HG03521 (cell line): Measurements from ENCODE around the gene CACNA2D4.

Experiments
- ATAC-seq: cut with Tn5 transposase; IDR thresholded peaks from one replicate; pipeline ENCODE4 v1.9.1; 2021; ENCODE audit warnings: mild to moderate bottlenecking, moderate library complexity; ENCODE audit not compliant: unreplicated experiment

CACNA2D4 gene

DNA sequence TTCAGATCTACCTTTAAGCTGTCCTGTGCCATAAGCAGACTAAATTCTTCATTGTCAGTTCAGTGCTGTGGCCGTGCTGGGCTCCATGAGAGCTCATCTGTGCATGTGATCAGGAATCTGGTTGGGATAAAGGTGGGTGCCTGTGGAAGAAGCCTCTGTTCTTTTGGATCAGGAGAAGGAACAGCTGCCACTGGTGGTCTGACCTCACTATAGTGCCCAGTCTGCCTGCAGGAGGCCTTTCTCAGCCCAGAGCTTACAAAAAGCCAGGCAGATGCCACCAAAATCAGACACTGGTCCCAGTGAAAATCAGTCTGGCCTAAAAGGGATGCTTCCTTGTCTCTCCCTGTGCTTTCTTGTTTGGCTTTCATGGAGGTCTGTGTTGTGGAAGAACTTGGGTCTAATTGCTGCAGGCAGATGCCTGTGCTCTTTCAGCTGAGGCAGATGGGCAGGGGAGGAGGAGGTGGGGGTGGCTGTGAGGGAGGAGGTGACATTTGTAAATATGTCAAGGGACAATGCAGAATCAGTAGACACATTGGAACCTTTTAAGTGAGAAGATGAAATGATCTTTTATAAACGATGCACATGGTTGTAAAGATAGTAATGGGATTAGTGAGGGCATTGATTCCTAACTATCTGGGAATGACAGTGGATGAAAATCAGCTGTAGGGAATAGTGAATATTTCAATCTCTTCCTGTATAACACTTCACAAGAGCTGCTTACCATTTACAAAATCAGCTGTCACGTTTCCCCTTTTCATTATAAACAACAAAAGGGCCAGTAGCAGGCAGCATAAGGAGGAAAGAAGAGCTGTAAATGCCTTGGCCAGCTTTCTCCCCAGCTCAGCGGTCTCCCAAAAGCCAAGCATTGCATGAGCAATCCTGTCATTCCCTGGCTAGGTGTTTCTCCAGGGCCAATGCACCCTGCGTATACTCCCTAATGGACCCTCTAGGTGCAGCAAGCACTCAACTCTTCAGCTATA, 44.6 kb downstream of the CACNA2D4 start:
- ATAC-seq: no peak

- ATAC-seq: no peak
These were observed 46.0 kb downstream of the CACNA2D4 start for GRCh38 chr12:1872448-1872847.

DNA sequence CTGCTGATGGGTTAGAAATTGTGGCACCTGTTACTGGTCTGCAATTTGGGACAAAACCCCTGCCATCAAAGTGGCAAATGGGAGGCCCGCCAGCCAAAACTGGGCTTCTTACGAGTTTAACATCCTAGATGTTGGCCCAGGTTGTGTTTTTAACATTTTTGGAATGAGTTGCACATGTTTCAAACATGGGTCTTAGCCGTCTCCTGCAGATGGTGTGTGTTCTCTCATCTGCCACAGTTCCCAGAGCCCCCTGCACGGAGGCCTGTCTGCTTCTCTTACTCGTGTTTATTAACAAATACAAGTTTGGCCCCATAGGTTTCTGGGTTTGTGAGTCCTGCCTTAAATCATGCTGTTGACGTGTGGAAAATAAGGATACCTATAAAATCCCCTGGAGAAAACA, 46.5 kb downstream of the CACNA2D4 start:
- ATAC-seq: no peak

GRCh38 chr12:1870998-1871917, 47.2 kb downstream of the CACNA2D4 start:
- no peak for ATAC-seq

GRCh38 chr12:1870086-1870485, 48.4 kb downstream of the CACNA2D4 start:
- no peak for ATAC-seq

GRCh38 chr12:1869145-1869544, 49.3 kb downstream of the CACNA2D4 start:
- no peak for ATAC-seq

- no peak for ATAC-seq
These were observed 53.1 kb downstream of the CACNA2D4 start for GRCh38 chr12:1865284-1865866.

DNA sequence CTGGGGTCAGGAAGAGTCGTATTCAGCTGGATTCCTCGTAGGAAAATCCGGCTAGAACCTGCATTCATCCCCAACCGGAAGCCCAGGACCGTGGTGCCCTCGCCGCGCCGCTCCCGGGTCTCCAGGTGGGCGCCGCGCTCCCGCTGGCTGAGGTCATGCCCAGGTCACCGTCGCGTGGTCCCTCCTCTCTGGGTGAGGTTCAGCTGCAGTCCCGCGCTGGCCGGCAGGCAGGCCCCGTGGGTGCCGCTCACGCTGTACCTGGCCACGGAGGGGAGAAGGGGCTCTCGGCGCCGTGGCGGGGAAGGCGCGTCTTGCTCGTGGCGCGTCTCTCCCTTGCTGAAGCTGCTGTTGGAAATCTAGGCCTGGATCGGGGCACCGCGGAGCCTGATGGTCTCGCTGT, 53.6 kb downstream of the CACNA2D4 start:
- no peak for ATAC-seq

GRCh38 chr12:1864456-1864855, 54.0 kb downstream of the CACNA2D4 start:
- ATAC-seq: no peak

GRCh38 chr12:1863823-1864222, 54.6 kb downstream of the CACNA2D4 start:
- no peak for ATAC-seq

DNA sequence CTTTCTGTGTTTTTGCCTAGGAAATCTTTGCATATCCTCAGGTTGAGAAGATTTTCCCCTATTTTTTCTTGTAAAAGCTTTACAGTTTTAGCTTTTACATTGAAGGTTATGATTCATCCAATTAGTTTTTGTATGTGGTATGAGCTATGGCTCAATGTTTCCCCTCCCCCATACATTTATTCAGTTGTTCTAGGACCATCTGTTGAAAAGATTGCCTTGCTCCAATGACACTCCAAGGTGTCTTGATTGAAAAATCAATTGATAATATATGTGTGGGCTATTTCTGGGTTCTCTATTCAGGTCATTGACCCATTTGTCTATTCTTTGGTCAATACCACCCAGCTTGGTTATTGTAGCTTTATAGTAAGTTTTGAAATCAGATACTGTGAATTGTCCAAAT, 55.5 kb downstream of the CACNA2D4 start:
- no peak for ATAC-seq

- ATAC-seq: no peak
These were observed 58.8 kb downstream of the CACNA2D4 start for GRCh38 chr12:1859643-1860042.

DNA sequence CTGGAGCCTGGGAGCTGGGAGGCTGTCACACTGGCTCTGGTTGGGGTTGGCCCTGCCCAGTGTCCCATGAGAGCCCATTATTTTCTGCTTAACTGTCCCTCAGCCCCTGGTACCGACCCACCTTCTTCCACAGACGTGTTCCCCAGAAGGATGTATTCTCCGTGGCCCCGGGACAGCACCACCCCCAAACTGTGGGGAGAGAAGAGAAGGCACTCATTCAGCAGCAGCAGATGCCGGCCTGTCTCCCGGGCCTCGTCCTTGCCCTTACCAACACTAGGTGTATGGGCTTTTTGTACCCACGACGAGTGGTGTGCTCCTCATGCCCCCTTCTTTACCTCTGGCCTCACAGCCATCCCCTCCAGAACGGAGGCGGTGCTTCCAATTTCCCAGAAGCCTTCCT, 60.0 kb downstream of the CACNA2D4 start:
- no peak for ATAC-seq

- ATAC-seq: no peak
These were observed 60.6 kb downstream of the CACNA2D4 start for GRCh38 chr12:1857821-1858220.

GRCh38 chr12:1857086-1857485, 61.4 kb downstream of the CACNA2D4 start:
- ATAC-seq: no peak

DNA sequence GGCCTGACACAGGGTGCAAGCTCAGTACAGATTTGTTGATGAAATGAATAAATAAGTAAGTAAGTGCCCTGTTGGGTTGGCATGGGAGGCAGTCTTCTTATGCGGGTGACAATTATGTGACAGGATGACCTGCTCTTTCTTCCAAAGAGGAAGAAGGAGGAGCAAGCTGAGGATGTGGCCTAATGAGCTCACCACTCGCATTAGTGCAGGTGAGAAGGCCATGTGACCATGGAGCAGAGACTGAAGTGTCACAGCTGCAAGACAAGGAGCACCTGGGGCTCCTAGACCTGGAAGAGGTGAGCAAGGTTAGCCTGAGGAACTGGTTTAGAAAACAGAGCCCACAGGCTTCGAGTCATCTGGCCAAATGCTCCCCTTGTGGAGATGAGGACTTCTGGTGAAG, 63.2 kb downstream of the CACNA2D4 start:
- no peak for ATAC-seq

DNA sequence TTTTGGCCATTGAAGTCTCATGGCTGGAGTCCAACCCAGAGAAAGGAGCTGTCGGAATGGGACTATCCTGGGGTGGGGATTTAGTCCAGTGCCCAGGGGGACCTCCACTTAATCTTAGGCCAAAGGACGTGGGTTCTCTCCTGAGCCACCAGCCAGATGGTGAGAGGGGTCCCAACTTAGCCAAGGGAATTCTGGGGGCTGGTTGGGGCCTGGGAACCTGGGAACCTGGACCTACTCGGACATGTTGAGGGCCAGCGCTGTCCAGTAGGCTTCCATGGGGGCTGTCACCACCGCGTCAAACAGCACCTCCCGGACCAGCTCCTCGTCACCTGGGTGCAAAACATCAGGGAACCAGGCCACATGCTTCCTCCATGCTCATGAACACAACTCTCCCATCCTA, 64.7 kb downstream of the CACNA2D4 start:
- ATAC-seq: no peak

DNA sequence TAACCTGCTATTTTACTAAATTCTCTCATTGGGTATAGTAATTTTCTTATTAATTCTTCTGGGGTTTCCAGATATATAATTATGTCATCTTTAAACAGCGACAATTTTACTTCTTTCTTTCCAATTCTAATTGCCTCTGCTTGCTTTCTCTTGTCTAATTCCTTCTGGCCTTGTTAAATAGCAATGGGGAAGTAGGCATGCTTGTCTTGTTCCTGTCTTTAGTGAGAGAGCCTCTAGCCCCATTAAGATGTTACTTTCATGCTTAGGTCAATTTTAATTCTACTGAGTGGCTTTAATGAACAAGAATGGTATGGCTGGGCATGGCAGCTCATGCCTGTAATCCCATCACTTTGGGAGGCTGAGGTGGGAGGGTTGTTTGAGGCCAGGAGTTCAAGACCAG, 66.4 kb downstream of the CACNA2D4 start:
- ATAC-seq: no peak

DNA sequence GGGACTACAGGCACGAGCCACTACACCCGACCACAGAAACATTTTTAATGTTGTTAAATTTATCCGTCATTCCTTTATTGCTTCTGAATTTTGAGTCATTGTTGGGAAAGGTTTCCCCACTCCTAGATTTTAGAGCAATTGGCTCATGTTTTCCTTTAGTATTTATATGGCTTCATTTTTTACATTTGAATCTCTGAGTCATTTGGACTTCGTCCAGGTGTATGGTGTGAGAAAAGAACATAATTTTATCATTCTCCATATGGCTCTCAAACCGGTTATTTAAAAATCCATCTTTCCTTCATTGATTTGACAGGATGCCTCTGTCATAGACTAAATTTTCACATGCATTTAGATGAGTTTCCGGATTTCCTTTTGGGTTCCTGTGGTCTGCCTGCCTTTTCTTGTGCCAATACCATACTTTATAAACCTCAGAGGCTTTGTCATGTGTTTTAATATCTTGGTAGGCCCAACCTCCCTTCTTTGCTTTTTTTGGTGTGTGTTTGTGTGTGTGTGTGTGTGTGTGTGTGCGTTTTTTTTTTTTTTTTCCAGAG, 67.2 kb downstream of the CACNA2D4 start:
- no peak for ATAC-seq

GRCh38 chr12:1848745-1849144, 69.7 kb downstream of the CACNA2D4 start:
- no peak for ATAC-seq

DNA sequence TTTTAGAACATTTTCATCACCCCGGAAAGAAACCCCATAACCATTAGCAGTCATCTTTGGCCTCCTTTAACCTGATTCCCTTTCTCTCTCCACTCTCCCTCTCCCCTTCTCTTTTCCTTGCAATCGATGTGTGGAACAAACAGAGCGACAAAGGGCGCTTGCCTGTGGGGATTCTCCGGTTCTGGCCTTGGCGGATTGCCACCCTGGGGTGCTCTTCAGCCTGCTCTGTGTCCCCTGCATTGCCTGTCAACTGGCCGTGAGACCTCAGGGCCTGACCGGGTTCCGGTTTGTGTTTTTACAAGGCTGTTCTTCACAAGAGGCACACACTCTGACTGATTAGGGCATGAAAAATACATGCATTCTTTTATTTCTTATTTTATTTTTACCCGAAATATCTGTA, 70.3 kb downstream of the CACNA2D4 start:
- ATAC-seq: no peak
